ENCODE measurements around the gene UNC5C.

Gene UNC5C

GRCh38 chr4:95159384-95159783 is 389.4 kb downstream of the UNC5C start:
- TF ChIP-seq, protein P1, sequence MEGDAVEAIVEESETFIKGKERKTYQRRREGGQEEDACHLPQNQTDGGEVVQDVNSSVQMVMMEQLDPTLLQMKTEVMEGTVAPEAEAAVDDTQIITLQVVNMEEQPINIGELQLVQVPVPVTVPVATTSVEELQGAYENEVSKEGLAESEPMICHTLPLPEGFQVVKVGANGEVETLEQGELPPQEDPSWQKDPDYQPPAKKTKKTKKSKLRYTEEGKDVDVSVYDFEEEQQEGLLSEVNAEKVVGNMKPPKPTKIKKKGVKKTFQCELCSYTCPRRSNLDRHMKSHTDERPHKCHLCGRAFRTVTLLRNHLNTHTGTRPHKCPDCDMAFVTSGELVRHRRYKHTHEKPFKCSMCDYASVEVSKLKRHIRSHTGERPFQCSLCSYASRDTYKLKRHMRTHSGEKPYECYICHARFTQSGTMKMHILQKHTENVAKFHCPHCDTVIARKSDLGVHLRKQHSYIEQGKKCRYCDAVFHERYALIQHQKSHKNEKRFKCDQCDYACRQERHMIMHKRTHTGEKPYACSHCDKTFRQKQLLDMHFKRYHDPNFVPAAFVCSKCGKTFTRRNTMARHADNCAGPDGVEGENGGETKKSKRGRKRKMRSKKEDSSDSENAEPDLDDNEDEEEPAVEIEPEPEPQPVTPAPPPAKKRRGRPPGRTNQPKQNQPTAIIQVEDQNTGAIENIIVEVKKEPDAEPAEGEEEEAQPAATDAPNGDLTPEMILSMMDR (IDR thresholded peaks at IDR 0.05; ENCODE audit: low read depth, low read length) = no peak

GRCh38 chr4:95158626-95159025 is 390.1 kb downstream of the UNC5C start:
- TF ChIP-seq, protein P1 (IDR thresholded peaks at IDR 0.05; ENCODE audit: low read depth, low read length) = no peak

More at GRCh38 chr4:95159384-95159783, 389.4 kb downstream of the UNC5C start:
- H3K4me3 ChIP-seq (ENCODE audit: low read depth, low read length) = no peak overlapping the region

DNA sequence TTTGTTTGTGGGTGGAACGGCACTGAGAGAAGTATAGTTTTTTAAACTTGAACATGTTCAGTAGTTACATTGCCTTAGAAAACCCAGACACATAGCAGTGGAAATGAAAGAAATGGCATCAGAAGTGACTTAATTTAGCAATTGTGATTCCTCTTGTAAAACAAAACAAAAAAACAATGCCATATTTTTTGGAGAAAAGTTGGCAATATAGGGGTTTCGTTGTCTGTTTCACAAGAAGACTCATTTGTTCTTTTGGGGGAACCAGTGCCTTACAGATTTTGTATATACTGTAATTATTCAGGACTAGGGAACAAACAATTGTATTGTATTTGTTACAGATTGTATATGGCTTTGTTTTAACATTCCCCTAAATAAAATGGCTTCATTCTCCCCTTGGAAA is 390.7 kb downstream of the UNC5C start:
- TF ChIP-seq, protein P1 (IDR thresholded peaks at IDR 0.05; ENCODE audit: low read depth, low read length) = no peak
- H3K4me3 ChIP-seq (ENCODE audit: low read depth, low read length) = no peak overlapping the region

More at GRCh38 chr4:95158626-95159025, 390.1 kb downstream of the UNC5C start:
- H3K4me3 ChIP-seq (ENCODE audit: low read depth, low read length) = no peak overlapping the region

DNA sequence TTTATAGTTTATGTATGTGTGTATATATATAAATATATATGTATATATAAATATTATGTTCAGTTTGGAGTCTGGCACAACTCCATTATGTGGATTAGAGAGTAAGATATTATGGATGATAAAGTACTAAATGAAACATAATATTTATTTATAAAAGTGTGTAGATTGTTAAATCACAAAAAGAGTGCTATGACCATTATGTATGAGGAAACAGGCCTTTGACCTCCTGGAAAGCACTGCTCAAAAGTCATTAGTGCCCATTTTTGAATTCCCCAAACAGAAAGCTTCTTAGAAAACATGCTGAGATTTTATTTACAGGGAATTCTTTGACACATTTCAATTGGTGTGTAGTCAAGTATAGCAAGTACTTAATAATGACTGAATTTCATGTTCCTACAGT is 391.2 kb downstream of the UNC5C start:
- TF ChIP-seq, protein P1 (IDR thresholded peaks at IDR 0.05; ENCODE audit: low read depth, low read length) = no peak
- H3K4me3 ChIP-seq (ENCODE audit: low read depth, low read length) = no peak overlapping the region

DNA sequence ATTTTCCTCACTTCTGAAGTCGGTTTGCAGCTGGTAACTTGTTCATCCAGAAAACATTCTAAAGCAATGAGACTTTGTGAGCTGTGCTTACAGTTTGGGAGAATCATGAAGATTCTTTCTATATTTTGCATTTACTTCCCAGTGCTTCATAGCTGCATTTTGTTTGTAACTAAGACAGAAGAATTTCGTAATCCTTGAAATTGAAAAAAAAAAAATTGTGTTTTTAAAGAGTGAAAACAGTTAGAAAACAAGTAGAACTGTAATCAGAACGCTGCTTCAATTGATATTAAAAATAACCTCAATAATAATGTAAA is 392.4 kb downstream of the UNC5C start:
- H3K4me3 ChIP-seq (ENCODE audit: low read depth, low read length) = no peak overlapping the region
- TF ChIP-seq, protein P1 (IDR thresholded peaks at IDR 0.05; ENCODE audit: low read depth, low read length) = no peak

DNA sequence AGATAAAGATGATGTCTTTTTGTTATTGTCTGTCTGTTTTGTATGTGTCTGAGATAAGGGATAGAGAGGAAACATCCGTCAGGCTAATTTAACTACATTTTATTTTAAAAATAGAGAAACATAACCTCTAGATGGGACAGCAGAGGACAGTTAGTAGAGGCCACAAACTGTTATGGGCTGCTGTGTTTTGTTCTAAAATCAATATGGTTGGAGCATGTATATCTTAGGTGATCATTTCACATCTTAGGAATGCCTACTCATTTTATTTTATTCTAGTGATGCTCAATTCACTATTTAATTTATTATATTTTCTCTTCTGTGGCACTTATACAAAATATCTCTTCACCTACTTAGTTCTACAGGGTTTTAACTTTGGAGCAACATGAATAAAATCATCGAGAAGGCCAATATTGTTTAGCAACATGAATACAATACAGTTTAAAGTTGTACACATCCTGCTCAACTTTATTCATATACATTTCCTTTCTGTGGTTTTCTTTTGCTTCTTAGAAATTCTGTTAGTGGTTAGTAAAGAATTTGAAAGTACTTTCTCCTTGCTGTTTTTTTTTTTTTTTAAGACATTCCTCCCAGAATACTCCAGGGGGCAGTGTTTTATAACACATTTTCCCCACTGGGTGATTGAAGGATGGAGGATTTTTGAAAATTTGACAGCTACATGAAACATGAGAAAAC is 392.9 kb downstream of the UNC5C start:
- H3K4me3 ChIP-seq (ENCODE audit: low read depth, low read length) = no peak overlapping the region
- TF ChIP-seq, protein P1 (IDR thresholded peaks at IDR 0.05; ENCODE audit: low read depth, low read length) = peak; percentile 46; the same call in 1 of the 2 replicates

DNA sequence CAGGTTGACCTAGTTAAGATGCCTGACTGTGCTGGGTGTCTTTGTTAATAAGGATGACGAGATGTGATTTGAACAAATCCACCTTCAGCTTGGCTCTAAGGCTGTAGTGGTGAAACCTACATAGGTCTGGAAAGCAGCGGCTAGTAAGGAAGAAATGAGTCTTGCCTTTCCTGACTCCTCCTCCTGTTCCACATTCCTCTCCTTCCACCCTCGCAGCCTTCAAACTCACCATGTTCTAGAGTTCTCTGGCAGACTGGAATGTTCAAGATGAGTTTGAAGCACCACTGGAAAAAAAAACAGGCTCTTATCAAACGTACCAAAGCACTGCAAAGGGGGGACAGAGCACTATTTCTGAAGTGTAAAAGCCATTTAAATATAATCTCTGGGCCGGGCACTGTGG is 395.6 kb downstream of the UNC5C start:
- no peak overlapping the region for H3K4me3 ChIP-seq (ENCODE audit: low read depth, low read length)
- TF ChIP-seq, protein P1 (IDR thresholded peaks at IDR 0.05; ENCODE audit: low read depth, low read length) = no peak
